ENCODE data around the gene DYRK1B. TPM values are rescaled to one million over a fixed set of nuclear protein-coding genes. Genes with fewer than 3 reads are reported as not detected.

DYRK1B gene
- total RNA-seq, 4 donors from 2014 or later: 4.9 to 15.6 (median 8.7) TPM

GRCh38 chr19:39824143-39825092 lies 9.5 kb downstream of the DYRK1B start:
- TF ChIP-seq CTCF (IDR thresholded peaks at IDR 0.05; ENCODE audit: low read depth): no peak

- TF ChIP-seq CTCF (IDR thresholded peaks at IDR 0.05; ENCODE audit: low read depth): no peak
Measured at GRCh38 chr19:39823686-39824085, 10.3 kb downstream of the DYRK1B start.

GRCh38 chr19:39820696-39821095 lies 13.3 kb downstream of the DYRK1B start:
- TF ChIP-seq CTCF (IDR thresholded peaks at IDR 0.05; ENCODE audit: low read depth): no peak

GRCh38 chr19:39819786-39820185 lies 14.2 kb downstream of the DYRK1B start:
- no peak for TF ChIP-seq CTCF (IDR thresholded peaks at IDR 0.05; ENCODE audit: low read depth)

GRCh38 chr19:39818626-39819097 lies 15.3 kb downstream of the DYRK1B start:
- TF ChIP-seq CTCF (IDR thresholded peaks at IDR 0.05; ENCODE audit: low read depth): no peak

GRCh38 chr19:39817888-39818561 lies 15.9 kb downstream of the DYRK1B start:
- TF ChIP-seq CTCF (IDR thresholded peaks at IDR 0.05; ENCODE audit: low read depth): no peak
